Activated naive CD4-positive, alpha-beta T cell treated with anti-CD3 and anti-CD28 coated beads, Interleukin-2, amount 10 ng/mL, durations not matched to agents 7 days and 5 days (primary cell): Measurements from ENCODE around the gene MKX.

Source experiments
- CTCF ChIA-PET: fragments of 350-600 bp; sonication (Branson Sonifier 250); formaldehyde crosslinking; loops from one replicate; lab custom pipeline; 2021; ENCODE audit warnings: antibody characterized with exemption; lab: Charles Lee
- DNase-seq: peaks from one replicate; pipeline ENCODE4 v3.0.0-alpha.2; 2020
- H3K27ac Mint-ChIP-seq: one replicate; pipeline ENCODE4 v1.8.0; 2021; ENCODE audit warnings: mild to moderate bottlenecking, moderate library complexity, mixed read lengths
- H3K27me3 Mint-ChIP-seq: one replicate; pipeline ENCODE4 v1.8.0; 2021; ENCODE audit warnings: mild to moderate bottlenecking, mixed read lengths
- H3K36me3 Mint-ChIP-seq: one replicate; pipeline ENCODE4 v1.8.0; 2021; ENCODE audit warnings: mixed read lengths
- H3K4me1 Mint-ChIP-seq: one replicate; pipeline ENCODE4 v1.8.0; 2021; ENCODE audit warnings: mixed read lengths
- H3K4me3 Mint-ChIP-seq: one replicate; pipeline ENCODE4 v1.8.0; 2021; ENCODE audit warnings: mild to moderate bottlenecking, moderate library complexity, mixed read lengths
- H3K9me3 Mint-ChIP-seq: one replicate; pipeline ENCODE4 v1.8.0; 2021; ENCODE audit warnings: mixed read lengths

MKX gene

GRCh38 chr10:27747096-27747451, 1.5 kb upstream of the MKX start:
- peak overlapping the region; percentile 59 for H3K27ac Mint-ChIP-seq
- DNase-seq, result no peak
- H3K36me3 Mint-ChIP-seq, result peaks cover 1% of the 10 kb centered on the region
- H3K4me1 Mint-ChIP-seq, result peaks cover 38% of the 10 kb centered on the region
- H3K9me3 Mint-ChIP-seq, result no peaks in the 10 kb centered on the region
- peaks cover 83% of the 10 kb centered on the region for H3K27me3 Mint-ChIP-seq
- H3K4me3 Mint-ChIP-seq, result no peak overlapping the region
- CTCF ChIA-PET, result no interaction called here

- Mint-ChIP-seq H3K36me3 (peaks cover 1% of the 10 kb centered on the region), H3K27me3 (peaks cover 83% of the 10 kb centered on the region), H3K4me1 (peaks cover 43% of the 10 kb centered on the region), H3K9me3 (no peaks in the 10 kb centered on the region), H3K4me3 (peak overlapping the region; percentile 19), H3K27ac (peak overlapping the region; percentile 59)
- CTCF ChIA-PET, result interaction anchor here (1.1 kb wide), 1 partner anchor 495 kb away, joined by 4 read pairs; no protein-coding TSS in a partner anchor
- peak; percentile 25 for DNase-seq
These were observed 927 bp upstream of the MKX start for GRCh38 chr10:27746397-27747095.

- peak overlapping the region; percentile 72 for H3K4me3 Mint-ChIP-seq
- CTCF ChIA-PET, result interaction anchor here (0.9 to 1.5 kb wide), 2 partner anchors 431 to 636 kb away, joined by 3 read pairs; no protein-coding TSS in a partner anchor
- peaks cover 48% of the 10 kb centered on the region for H3K4me1 Mint-ChIP-seq
- H3K9me3 Mint-ChIP-seq, result no peaks in the 10 kb centered on the region
- DNase-seq, result peak; percentile 26
- peak overlapping the region; percentile 50 for H3K27ac Mint-ChIP-seq
- H3K36me3 Mint-ChIP-seq, result peaks cover 1% of the 10 kb centered on the region
- H3K27me3 Mint-ChIP-seq, result peaks cover 87% of the 10 kb centered on the region
These were observed 552 bp downstream of the MKX start for GRCh38 chr10:27744802-27745731.

- Mint-ChIP-seq H3K4me1 (peaks cover 48% of the 10 kb centered on the region), H3K9me3 (no peaks in the 10 kb centered on the region), H3K27ac (no peak overlapping the region), H3K4me3 (peak overlapping the region; percentile 72), H3K27me3 (peaks cover 82% of the 10 kb centered on the region), H3K36me3 (peaks cover 1% of the 10 kb centered on the region)
- CTCF ChIA-PET, result interaction anchor here (0.9 to 1.8 kb wide), 5 partner anchors 431 to 650 kb away, joined by 3 to 5 read pairs (median 3); no protein-coding TSS in a partner anchor
- peak; percentile 35 for DNase-seq
These were observed 1.5 kb downstream of the MKX start for GRCh38 chr10:27743877-27744801.

DNA sequence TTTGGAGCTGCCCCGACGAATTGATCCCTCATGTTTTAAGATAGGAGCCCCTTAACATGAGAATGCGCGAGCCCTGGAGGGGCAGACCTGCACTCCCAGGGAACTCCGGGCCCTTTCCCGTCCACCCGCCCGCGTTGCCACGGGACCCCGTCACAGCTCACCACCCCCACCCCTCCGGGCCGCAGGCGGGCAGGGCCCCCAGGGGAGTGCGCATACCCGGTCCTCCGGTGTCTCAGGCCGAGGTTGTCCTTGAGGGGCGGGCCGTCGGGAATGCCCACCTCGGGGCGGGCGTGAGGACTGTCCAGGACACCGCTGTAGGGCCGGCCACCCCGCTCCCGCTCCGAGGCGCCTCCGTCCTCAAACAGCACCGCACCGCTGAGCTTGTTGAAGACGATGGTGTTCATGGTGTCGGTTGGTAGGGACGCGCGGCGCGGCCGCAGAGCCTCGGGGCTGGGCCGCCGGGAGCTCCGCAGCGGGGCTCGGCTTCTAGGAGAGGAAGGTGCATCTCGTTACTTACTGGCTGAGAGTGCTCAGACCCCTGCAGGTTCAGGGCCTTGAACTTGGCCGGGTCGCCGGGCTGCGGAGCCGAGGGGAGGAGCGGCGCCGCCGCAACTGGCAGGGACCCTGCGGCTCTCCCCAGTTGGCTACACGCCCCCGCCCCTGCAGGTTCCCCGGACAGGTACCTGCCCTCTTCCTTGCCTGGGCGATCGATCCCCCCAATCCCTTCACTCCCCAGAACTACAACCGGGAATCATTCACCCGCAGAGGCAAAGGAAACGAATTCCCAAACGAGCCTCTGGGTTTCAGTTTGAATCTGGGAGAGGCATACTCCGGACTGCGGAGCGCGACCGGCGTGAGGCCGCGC, 2.4 kb downstream of the MKX start:
- Mint-ChIP-seq H3K4me3 (peak overlapping the region; percentile 72), H3K4me1 (peaks cover 48% of the 10 kb centered on the region), H3K27ac (no peak overlapping the region), H3K36me3 (peaks cover 1% of the 10 kb centered on the region), H3K27me3 (peaks cover 77% of the 10 kb centered on the region), H3K9me3 (no peaks in the 10 kb centered on the region)
- peak; percentile 45 for DNase-seq
- CTCF ChIA-PET, result interaction anchor here (0.9 to 1.8 kb wide), 10 partner anchors 432 to 651 kb away, joined by 3 to 9 read pairs (median 4); no protein-coding TSS in a partner anchor

- Mint-ChIP-seq H3K27me3 (peaks cover 76% of the 10 kb centered on the region), H3K4me3 (peak overlapping the region; percentile 72), H3K36me3 (peaks cover 1% of the 10 kb centered on the region), H3K4me1 (peaks cover 48% of the 10 kb centered on the region), H3K27ac (no peak overlapping the region), H3K9me3 (no peaks in the 10 kb centered on the region)
- CTCF ChIA-PET, result interaction anchor here (0.9 to 1.8 kb wide), 10 partner anchors 29 to 651 kb away, joined by 4 to 9 read pairs (median 4); no protein-coding TSS in a partner anchor
- peak; percentile 83 for DNase-seq
These were observed 3.2 kb downstream of the MKX start for GRCh38 chr10:27742195-27743011.

DNA sequence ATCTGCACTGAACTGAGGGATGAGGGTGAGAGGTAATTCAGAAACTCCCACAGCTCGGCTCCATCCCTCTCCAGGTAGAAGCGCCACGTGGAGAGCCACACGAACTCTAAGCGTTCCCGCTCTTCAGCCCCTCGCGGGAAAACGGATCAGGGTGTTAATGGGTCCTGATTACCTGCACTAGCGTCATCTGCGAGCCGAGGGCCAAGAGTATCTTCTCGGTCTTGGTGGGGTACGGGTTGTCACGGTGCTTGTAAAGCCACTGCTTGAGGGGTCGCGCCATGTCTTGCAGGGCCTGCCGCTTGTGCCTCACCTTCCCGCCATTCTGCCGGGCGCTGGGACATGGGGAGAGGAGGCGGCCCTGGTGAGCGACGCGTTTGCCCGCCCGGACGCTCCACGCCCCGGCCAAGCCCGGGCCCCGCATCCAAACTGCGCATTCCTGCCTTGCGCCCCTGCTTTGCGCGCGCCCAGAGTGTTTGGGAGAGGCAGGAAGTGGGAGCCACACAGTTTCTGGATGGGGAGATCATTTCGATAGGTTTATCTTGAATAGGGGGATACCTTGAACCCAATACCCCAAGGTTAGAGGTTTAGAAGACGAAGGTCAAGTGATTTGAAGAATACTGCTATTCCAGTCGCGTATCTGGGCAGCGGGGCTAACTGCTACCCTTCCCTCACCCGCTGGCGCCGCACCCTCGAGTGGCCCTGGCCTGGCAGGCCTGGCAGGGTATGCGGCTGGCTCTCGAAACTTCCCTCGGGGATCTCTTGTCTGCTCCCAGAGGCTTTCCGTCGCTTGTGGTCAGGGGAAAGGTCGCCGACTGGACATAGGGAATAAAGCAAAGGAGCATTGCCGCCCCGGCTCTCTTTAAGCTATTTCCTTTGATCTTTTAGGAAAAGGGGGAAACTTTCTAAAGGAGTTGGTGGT, 4.2 kb downstream of the MKX start:
- H3K27ac Mint-ChIP-seq, result no peak overlapping the region
- DNase-seq, result peak; percentile 31

GRCh38 chr10:27736396-27736795, 9.2 kb downstream of the MKX start:
- Mint-ChIP-seq H3K4me3 (no peak overlapping the region), H3K9me3 (no peaks in the 10 kb centered on the region), H3K27ac (no peak overlapping the region), H3K36me3 (no peaks in the 10 kb centered on the region), H3K4me1 (peaks cover 4% of the 10 kb centered on the region), H3K27me3 (peaks cover 36% of the 10 kb centered on the region)
- no peak for DNase-seq
- CTCF ChIA-PET, result interaction anchor here (1.0 kb wide), 1 partner anchor 505 kb away, joined by 3 read pairs; no protein-coding TSS in a partner anchor

More for the DNA sequence above, 4.2 kb downstream of the MKX start:
- Mint-ChIP-seq H3K36me3 (peaks cover 1% of the 10 kb centered on the region), H3K4me1 (peaks cover 41% of the 10 kb centered on the region), H3K9me3 (no peaks in the 10 kb centered on the region), H3K4me3 (peak overlapping the region; percentile 57), H3K27me3 (peaks cover 68% of the 10 kb centered on the region)
- CTCF ChIA-PET, result interaction anchor here (0.9 to 1.8 kb wide), 5 partner anchors 30 to 638 kb away, joined by 3 to 5 read pairs (median 4); no protein-coding TSS in a partner anchor

GRCh38 chr10:27730041-27730440, 15.6 kb downstream of the MKX start:
- CTCF ChIA-PET, result no interaction called here
- Mint-ChIP-seq H3K9me3 (no peaks in the 10 kb centered on the region), H3K4me3 (no peak overlapping the region), H3K36me3 (no peaks in the 10 kb centered on the region), H3K27me3 (peaks cover 28% of the 10 kb centered on the region), H3K27ac (no peak overlapping the region), H3K4me1 (no peaks in the 10 kb centered on the region)
- no peak for DNase-seq

DNA sequence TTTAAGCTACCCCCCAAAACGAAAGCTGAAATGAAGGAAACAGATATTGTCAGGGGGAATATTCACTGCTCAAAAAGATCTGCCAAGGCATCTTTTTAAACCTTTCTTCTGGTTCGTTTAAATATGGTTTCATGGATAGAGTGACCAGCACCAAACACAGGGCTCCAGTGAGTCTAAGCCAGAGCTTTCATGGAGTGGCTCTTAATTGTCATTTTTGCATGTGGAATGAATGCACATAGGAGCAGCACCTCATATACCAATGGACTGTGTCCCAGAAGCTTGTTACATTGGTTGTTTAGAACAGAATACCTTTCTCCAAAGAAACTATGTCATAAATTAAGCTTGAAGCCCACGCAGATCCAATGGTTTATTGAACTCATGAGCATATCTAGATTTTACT, 17.3 kb downstream of the MKX start:
- Mint-ChIP-seq H3K27ac (no peak overlapping the region), H3K27me3 (peaks cover 31% of the 10 kb centered on the region), H3K4me1 (no peaks in the 10 kb centered on the region), H3K36me3 (no peaks in the 10 kb centered on the region), H3K9me3 (no peaks in the 10 kb centered on the region), H3K4me3 (no peak overlapping the region)
- DNase-seq, result no peak
- CTCF ChIA-PET, result interaction anchor here (0.6 kb wide), 1 partner anchor 433 kb away, joined by 3 read pairs; no protein-coding TSS in a partner anchor

GRCh38 chr10:27724287-27724686, 21.3 kb downstream of the MKX start:
- H3K36me3 Mint-ChIP-seq, result no peaks in the 10 kb centered on the region
- H3K27me3 Mint-ChIP-seq, result peaks cover 23% of the 10 kb centered on the region
- no peaks in the 10 kb centered on the region for H3K4me1 Mint-ChIP-seq
- no peaks in the 10 kb centered on the region for H3K9me3 Mint-ChIP-seq
- no peak overlapping the region for H3K4me3 Mint-ChIP-seq
- CTCF ChIA-PET, result no interaction called here
- no peak overlapping the region for H3K27ac Mint-ChIP-seq
- no peak for DNase-seq
